Colonic mucosa (tissue), 4 donors: ENCODE results near the gene NTN1. TPM values are rescaled to one million over a fixed set of nuclear protein-coding genes. Genes with fewer than 3 reads are reported as not detected.
A peak's percentile ranks its signal among the peaks of the same experiment; 100 is the strongest.

ENCODE experiments used
- DNase-seq: peaks from one replicate; pipeline ENCODE4 v3.0.0-alpha.2; 2020
- H3K27ac ChIP-seq: fragments of 200-600 bp; one replicate; pipeline ENCODE4 v1.8.0; 2021
- H3K27me3 ChIP-seq: fragments of 200-600 bp; one replicate; pipeline ENCODE4 v1.8.0; 2021
- H3K36me3 ChIP-seq: fragments of 200-600 bp; one replicate; pipeline ENCODE4 v1.8.0; 2021
- H3K4me1 ChIP-seq: fragments of 200-600 bp; one replicate; pipeline ENCODE4 v1.8.0; 2021; ENCODE audit warnings: mild to moderate bottlenecking
- H3K4me3 ChIP-seq: fragments of 200-600 bp; one replicate; pipeline ENCODE4 v1.8.0; 2021
- H3K9ac ChIP-seq, 2 donors: one replicate each; pipeline ENCODE4 v1.7.0; 2013; ENCODE audit warnings: control low read depth in 2 of 2, low read depth in 2 of 2, low read length in 2 of 2
- H3K9me3 ChIP-seq: fragments of 200-600 bp; one replicate; pipeline ENCODE4 v1.8.0; 2021
- CTCF ChIP-seq: fragments of 200-600 bp; IDR thresholded peaks from one replicate; pipeline ENCODE4 v1.8.0; 2022; ENCODE audit warnings: antibody characterized with exemption, mild to moderate bottlenecking
- intact Hi-C: fragments of 100-400 bp; cut with DNase I; formaldehyde crosslinking; loops from one replicate; pipeline ENCODE4 v1.14.1; 2022
- total RNA-seq, 2 donors: library from RNA; stranded (reverse); fragmentation: NEBNext Ultra II Directional in 1 of 2; extraction: Animal tissue kit (Norgen Biotek cat#: 25700) in 1 of 2; gene quantifications; one replicate each; pipeline ENCODE4 v1.2.1, GENCODE V29; 2021
- donor health status: healthy.
- donor health status: DM: no; HTN: no; CAD: no.
- donor health status: DM: no; HTN: no; CAD: no.

NTN1 gene
- total RNA-seq, 2 donors from 2014 or later, result 2.1 to 5.5 TPM

GRCh38 chr17:9054126-9054975, 33.0 kb downstream of the NTN1 start:
- Histone ChIP-seq H3K4me1 (no peaks in the 10 kb centered on the region), H3K36me3 (no peaks in the 10 kb centered on the region), H3K4me3 (no peak overlapping the region), H3K27me3 (no peaks in the 10 kb centered on the region), H3K9me3 (no peaks in the 10 kb centered on the region), H3K9ac (no peak overlapping the region), H3K27ac (no peak overlapping the region)
- no peak for DNase-seq
- intact Hi-C loops, result no loop called here
- no peak for TF ChIP-seq CTCF

GRCh38 chr17:9055281-9055680, 34.0 kb downstream of the NTN1 start:
- H3K36me3 ChIP-seq, result no peaks in the 10 kb centered on the region
- H3K4me1 ChIP-seq, result no peaks in the 10 kb centered on the region
- no peaks in the 10 kb centered on the region for H3K27me3 ChIP-seq
- no peaks in the 10 kb centered on the region for H3K9me3 ChIP-seq
- intact Hi-C loops, result no loop called here
- no peak for DNase-seq
- TF ChIP-seq CTCF, result no peak
- H3K27ac ChIP-seq, result no peak overlapping the region
- H3K9ac ChIP-seq, result no peak overlapping the region
- no peak overlapping the region for H3K4me3 ChIP-seq

- no peak overlapping the region for H3K9ac ChIP-seq
- no peaks in the 10 kb centered on the region for H3K27me3 ChIP-seq
- no peak overlapping the region for H3K27ac ChIP-seq
- H3K36me3 ChIP-seq, result no peaks in the 10 kb centered on the region
- H3K9me3 ChIP-seq, result no peaks in the 10 kb centered on the region
- no peaks in the 10 kb centered on the region for H3K4me1 ChIP-seq
- intact Hi-C loops, result no loop called here
- peak; percentile 30 for DNase-seq
- TF ChIP-seq CTCF, result no peak
- no peak overlapping the region for H3K4me3 ChIP-seq
Measured at GRCh38 chr17:9056566-9056965, 35.3 kb downstream of the NTN1 start.

GRCh38 chr17:9057310-9057709, 36.0 kb downstream of the NTN1 start:
- Histone ChIP-seq H3K4me3 (no peak overlapping the region), H3K27me3 (no peaks in the 10 kb centered on the region), H3K27ac (no peak overlapping the region), H3K36me3 (no peaks in the 10 kb centered on the region), H3K9me3 (no peaks in the 10 kb centered on the region), H3K4me1 (no peaks in the 10 kb centered on the region), H3K9ac (no peak overlapping the region)
- no peak for TF ChIP-seq CTCF
- no peak for DNase-seq
- intact Hi-C loops, result no loop called here

- Histone ChIP-seq H3K4me1 (no peaks in the 10 kb centered on the region), H3K27ac (no peak overlapping the region), H3K9me3 (no peaks in the 10 kb centered on the region), H3K27me3 (no peaks in the 10 kb centered on the region), H3K4me3 (no peak overlapping the region), H3K36me3 (no peaks in the 10 kb centered on the region), H3K9ac (no peak overlapping the region)
- no peak for TF ChIP-seq CTCF
- no peak for DNase-seq
- intact Hi-C loops, result no loop called here
Measured at GRCh38 chr17:9062399-9062902, 41.1 kb downstream of the NTN1 start.
